ENCODE results near the gene GKN2. TPM values are rescaled to one million over a fixed set of nuclear protein-coding genes. Genes with fewer than 3 reads are reported as not detected.

Gene GKN2
- total and polyA plus RNA-seq, 4 donors: 3.4 to 429 (median 102) TPM

GRCh38 chr2:68917034-68917718 is 35.5 kb downstream of the GKN2 start:
- H3K4me1 ChIP-seq (ENCODE audit: control insufficient read depth in 5 of 5, insufficient read depth in 5 of 5, low read length in 5 of 5): peaks cover 0 to under 1% (median 0%) of the 10 kb centered on the region in 5 donors
- no peak overlapping the region for H3K27ac ChIP-seq (ENCODE audit: low read depth in 1 of 2, low read length in 1 of 2)
- 71 to 76% methylated on average over 3 of the region's 3 CpGs for WGBS, 2 donors
- H3K9me3 ChIP-seq (ENCODE audit: control insufficient read depth in 4 of 4, insufficient read depth in 3 of 4, low read length in 3 of 4): no peaks in the 10 kb centered on the region
- no peak overlapping the region for H3K9ac ChIP-seq (ENCODE audit: insufficient read depth in 1 of 2, low read length in 2 of 2)
- no peaks in the 10 kb centered on the region for H3K27me3 ChIP-seq (ENCODE audit: control insufficient read depth in 3 of 3, insufficient read depth in 3 of 3, low read length in 2 of 3)
- ATAC-seq (ENCODE audit: insufficient read depth, low FRiP score) (no peak), DNase-seq (no peak)
- H3K4me3 ChIP-seq: no peak overlapping the region
- H3K36me3 ChIP-seq (ENCODE audit: control insufficient read depth in 4 of 4, insufficient read depth in 4 of 4, low read length in 4 of 4): no peaks in the 10 kb centered on the region
- TF ChIP-seq, protein P1, sequence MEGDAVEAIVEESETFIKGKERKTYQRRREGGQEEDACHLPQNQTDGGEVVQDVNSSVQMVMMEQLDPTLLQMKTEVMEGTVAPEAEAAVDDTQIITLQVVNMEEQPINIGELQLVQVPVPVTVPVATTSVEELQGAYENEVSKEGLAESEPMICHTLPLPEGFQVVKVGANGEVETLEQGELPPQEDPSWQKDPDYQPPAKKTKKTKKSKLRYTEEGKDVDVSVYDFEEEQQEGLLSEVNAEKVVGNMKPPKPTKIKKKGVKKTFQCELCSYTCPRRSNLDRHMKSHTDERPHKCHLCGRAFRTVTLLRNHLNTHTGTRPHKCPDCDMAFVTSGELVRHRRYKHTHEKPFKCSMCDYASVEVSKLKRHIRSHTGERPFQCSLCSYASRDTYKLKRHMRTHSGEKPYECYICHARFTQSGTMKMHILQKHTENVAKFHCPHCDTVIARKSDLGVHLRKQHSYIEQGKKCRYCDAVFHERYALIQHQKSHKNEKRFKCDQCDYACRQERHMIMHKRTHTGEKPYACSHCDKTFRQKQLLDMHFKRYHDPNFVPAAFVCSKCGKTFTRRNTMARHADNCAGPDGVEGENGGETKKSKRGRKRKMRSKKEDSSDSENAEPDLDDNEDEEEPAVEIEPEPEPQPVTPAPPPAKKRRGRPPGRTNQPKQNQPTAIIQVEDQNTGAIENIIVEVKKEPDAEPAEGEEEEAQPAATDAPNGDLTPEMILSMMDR (IDR thresholded peaks at IDR 0.05; ENCODE audit: control extremely low read depth, extremely low read depth): no peak

DNA sequence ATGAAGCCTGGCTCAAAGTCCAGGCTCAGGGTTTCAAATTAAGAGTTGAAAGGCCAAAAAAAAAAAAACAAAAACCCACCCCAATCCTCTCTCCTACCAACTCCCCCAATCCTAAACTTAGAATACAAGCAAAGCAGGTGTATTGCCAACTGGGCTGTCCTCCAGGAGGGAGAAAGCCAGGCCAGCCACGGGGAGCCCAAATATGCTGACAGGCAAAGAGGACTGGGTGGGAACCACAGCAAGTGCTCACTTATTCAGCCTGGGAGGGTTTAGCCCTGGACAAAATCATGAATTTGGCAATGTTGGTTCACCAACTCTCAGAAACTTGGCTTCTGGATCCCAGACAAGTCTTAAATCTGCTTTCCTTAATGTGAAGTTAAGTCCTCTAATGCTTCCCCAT is 36.5 kb downstream of the GKN2 start:
- Histone ChIP-seq H3K36me3 (ENCODE audit: control insufficient read depth in 4 of 4, insufficient read depth in 4 of 4, low read length in 4 of 4) (no peaks in the 10 kb centered on the region), H3K27ac (ENCODE audit: low read depth in 1 of 2, low read length in 1 of 2) (no peak overlapping the region), H3K9ac (ENCODE audit: insufficient read depth in 1 of 2, low read length in 2 of 2) (no peak overlapping the region), H3K27me3 (ENCODE audit: control insufficient read depth in 3 of 3, insufficient read depth in 3 of 3, low read length in 2 of 3) (no peaks in the 10 kb centered on the region), H3K9me3 (ENCODE audit: control insufficient read depth in 4 of 4, insufficient read depth in 3 of 4, low read length in 3 of 4) (no peaks in the 10 kb centered on the region), H3K4me1 (ENCODE audit: control insufficient read depth in 5 of 5, insufficient read depth in 5 of 5, low read length in 5 of 5) (no peaks in the 10 kb centered on the region), H3K4me3 (no peak overlapping the region)
- WGBS, 2 donors: 49 to 75% methylated on average over 1 of the region's 1 CpG
- TF ChIP-seq, protein P1 (IDR thresholded peaks at IDR 0.05; ENCODE audit: control extremely low read depth, extremely low read depth): no peak
- no peak for ATAC-seq (ENCODE audit: insufficient read depth, low FRiP score)
- no peak for DNase-seq

- WGBS, 2 donors: 50 to 72% methylated on average over 4 of the region's 4 CpGs
- H3K9ac ChIP-seq (ENCODE audit: insufficient read depth in 1 of 2, low read length in 2 of 2): no peak overlapping the region
- TF ChIP-seq, protein P1 (IDR thresholded peaks at IDR 0.05; ENCODE audit: control extremely low read depth, extremely low read depth): no peak
Observed at GRCh38 chr2:68915393-68915792, 37.3 kb downstream of the GKN2 start.

DNA sequence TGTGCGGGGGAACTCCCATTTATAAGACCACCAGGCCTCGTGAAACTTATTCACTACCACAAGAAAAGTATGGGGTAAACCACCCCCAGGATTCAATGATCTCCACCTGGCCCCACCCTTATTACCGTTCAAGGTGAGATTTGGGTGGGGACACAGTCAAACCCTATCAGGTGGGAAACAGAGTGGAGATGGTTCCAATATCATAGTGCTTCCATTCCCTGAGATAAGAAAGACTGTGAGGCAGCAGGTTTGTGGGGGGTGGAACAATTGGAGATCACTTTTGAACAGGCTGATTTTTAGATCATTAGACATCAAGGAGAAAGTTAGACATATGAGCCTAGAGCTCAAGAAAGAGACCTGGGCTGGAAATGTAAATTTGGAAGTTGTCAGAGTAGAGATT is 39.3 kb downstream of the GKN2 start:
- 94 to 97% methylated on average over 3 of the region's 3 CpGs for WGBS, 2 donors
- Histone ChIP-seq H3K4me1 (ENCODE audit: control insufficient read depth in 5 of 5, insufficient read depth in 5 of 5, low read length in 5 of 5) (peaks cover 0 to 9% (median 0%) of the 10 kb centered on the region in 5 donors), H3K4me3 (no peak overlapping the region), H3K27ac (ENCODE audit: low read depth in 1 of 2, low read length in 1 of 2) (no peak overlapping the region), H3K9me3 (ENCODE audit: control insufficient read depth in 4 of 4, insufficient read depth in 3 of 4, low read length in 3 of 4) (no peaks in the 10 kb centered on the region), H3K36me3 (ENCODE audit: control insufficient read depth in 4 of 4, insufficient read depth in 4 of 4, low read length in 4 of 4) (no peaks in the 10 kb centered on the region), H3K27me3 (ENCODE audit: control insufficient read depth in 3 of 3, insufficient read depth in 3 of 3, low read length in 2 of 3) (no peaks in the 10 kb centered on the region), H3K9ac (ENCODE audit: insufficient read depth in 1 of 2, low read length in 2 of 2) (no peak overlapping the region)
- DNase-seq (no peak), ATAC-seq (ENCODE audit: insufficient read depth, low FRiP score) (no peak)
- TF ChIP-seq, protein P1 (IDR thresholded peaks at IDR 0.05; ENCODE audit: control extremely low read depth, extremely low read depth): no peak

More at GRCh38 chr2:68915393-68915792, 37.3 kb downstream of the GKN2 start:
- no peaks in the 10 kb centered on the region for H3K4me1 ChIP-seq (ENCODE audit: control insufficient read depth in 5 of 5, insufficient read depth in 5 of 5, low read length in 5 of 5)
- no peaks in the 10 kb centered on the region for H3K9me3 ChIP-seq (ENCODE audit: control insufficient read depth in 4 of 4, insufficient read depth in 3 of 4, low read length in 3 of 4)
- H3K36me3 ChIP-seq (ENCODE audit: control insufficient read depth in 4 of 4, insufficient read depth in 4 of 4, low read length in 4 of 4): no peaks in the 10 kb centered on the region
- ATAC-seq (ENCODE audit: insufficient read depth, low FRiP score) (no peak), DNase-seq (no peak)
- no peak overlapping the region for H3K4me3 ChIP-seq
- no peak overlapping the region for H3K27ac ChIP-seq (ENCODE audit: low read depth in 1 of 2, low read length in 1 of 2)
- no peaks in the 10 kb centered on the region for H3K27me3 ChIP-seq (ENCODE audit: control insufficient read depth in 3 of 3, insufficient read depth in 3 of 3, low read length in 2 of 3)

Data from lung (tissue), 12 donors.